Caco-2 (cell line): Measurements from ENCODE around the gene CITED4. TPM values are rescaled to one million over a fixed set of nuclear protein-coding genes. Genes with fewer than 3 reads are reported as not detected.

Experiments used
- BruUV-seq: library from RNA; stranded (reverse); fragments of 400-500 nt; replicated peaks from 2 replicates; lab custom pipeline; 2021; lab: Mats Ljungman, UMichigan
- CTCF ChIA-PET: fragments of 300-600 bp; sonication (Branson Sonifier 250); formaldehyde crosslinking; loops from one replicate; lab custom pipeline; 2022; ENCODE audit warnings: antibody characterized with exemption; lab: Charles Lee
- POLR2A ChIA-PET: fragments of 300-600 bp; sonication (Branson Sonifier 250); formaldehyde crosslinking; loops from one replicate; lab custom pipeline; 2022; ENCODE audit warnings: antibody characterized with exemption; lab: Charles Lee
- DNase-seq, 2 experiments: peaks; one replicate each; pipeline versions ENCODE4 v3.0.0 to v3.0.0-alpha.2; 2020 to 2022
- H3K27me3 ChIP-seq: replicated peaks from 2 replicates; pipeline ENCODE4 v1.6.0; 2011; ENCODE audit warnings: low read length; ENCODE audit not compliant: control insufficient read depth, insufficient read depth
- H3K36me3 ChIP-seq: 2 replicates; pipeline ENCODE4 v1.5.1; 2011; ENCODE audit warnings: low read length; ENCODE audit not compliant: control insufficient read depth, insufficient read depth
- H3K4me1 ChIP-seq: fragments of 250-450 bp; sonication (Bioruptor Pico); 2 replicates; pipeline ENCODE4 v1.5.1; 2020; ENCODE audit warnings: mild to moderate bottlenecking
- H3K4me3 ChIP-seq: 2 replicates; pipeline ENCODE4 v1.5.1; 2011; ENCODE audit warnings: low read depth, mild to moderate bottlenecking, control low read depth, low read length
- H3K9me3 ChIP-seq: fragments of 250-450 bp; sonication (Bioruptor Pico); 2 replicates; pipeline ENCODE4 v1.5.1; 2020; ENCODE audit warnings: mild to moderate bottlenecking, moderate library complexity
- H3K27ac Mint-ChIP-seq: one replicate; pipeline ENCODE4 v1.8.0; 2022; ENCODE audit warnings: mixed read lengths; ENCODE audit not compliant: unreplicated experiment
- H3K27me3 Mint-ChIP-seq: one replicate; pipeline ENCODE4 v1.8.0; 2022; ENCODE audit warnings: mixed read lengths; ENCODE audit not compliant: insufficient read depth, unreplicated experiment
- H3K36me3 Mint-ChIP-seq: one replicate; pipeline ENCODE4 v1.8.0; 2022; ENCODE audit warnings: mild to moderate bottlenecking, mixed read lengths; ENCODE audit not compliant: insufficient read depth, unreplicated experiment
- H3K4me1 Mint-ChIP-seq: one replicate; pipeline ENCODE4 v1.8.0; 2022; ENCODE audit warnings: low read depth, mixed read lengths; ENCODE audit not compliant: unreplicated experiment
- H3K4me3 Mint-ChIP-seq: one replicate; pipeline ENCODE4 v1.8.0; 2022; ENCODE audit warnings: mild to moderate bottlenecking, moderate library complexity, mixed read lengths; ENCODE audit not compliant: unreplicated experiment
- H3K9me3 Mint-ChIP-seq: one replicate; pipeline ENCODE4 v1.8.0; 2022; ENCODE audit warnings: mixed read lengths; ENCODE audit not compliant: unreplicated experiment
- CTCF ChIP-seq, 2 experiments: fragments of 200-600 bp in 1 of 2; IDR thresholded peaks; 1 replicate in 1 of 2; 2 replicates in 1 of 2; pipeline versions ENCODE4 v1.5.1 to v1.8.0; 2011 to 2022; ENCODE audit warnings: antibody characterized with exemption in 1 of 2, control low read depth in 1 of 2, inconsistent platforms in 1 of 2, low read depth in 1 of 2, low read length in 1 of 2, mild to moderate bottlenecking in 1 of 2, moderate library complexity in 1 of 2; ENCODE audit not compliant: insufficient read depth in 1 of 2, severe bottlenecking in 1 of 2, unreplicated experiment in 1 of 2
- intact Hi-C: fragments of 100-400 bp; cut with micrococcal nuclease; formaldehyde crosslinking; loops from one replicate; pipeline ENCODE4 v1.10.0; 2022; ENCODE audit not compliant: unreplicated experiment
- total RNA-seq: library from RNA; stranded (reverse); gene quantifications from 2 replicates; pipeline ENCODE4 v1.2.3, GENCODE V29; 2022

Gene CITED4
- total RNA-seq, 1 experiment from 2014 or later, result 19.5 TPM

GRCh38 chr1:40905061-40905460 is 42.9 kb upstream of the CITED4 start:
- no peak overlapping the region for H3K27ac Mint-ChIP-seq
- H3K36me3 ChIP-seq, result no peaks in the 10 kb centered on the region
- TF ChIP-seq CTCF (IDR thresholded peaks at IDR 0.05; ENCODE audit: insufficient read depth in 1 of 2, low read depth in 1 of 2, low read length in 1 of 2, severe bottlenecking in 1 of 2, unreplicated experiment in 1 of 2), result no peak
- ChIA-PET CTCF (no interaction called here), POLR2A (no interaction called here)
- no peak for DNase-seq
- peaks cover 2% of the 10 kb centered on the region for H3K4me1 ChIP-seq
- H3K4me3 ChIP-seq, result no peak overlapping the region
- no peaks in the 10 kb centered on the region for H3K9me3 ChIP-seq
- no peak overlapping the region for H3K4me3 Mint-ChIP-seq
- intact Hi-C loops, result no loop called here
- no peaks in the 10 kb centered on the region for H3K36me3 Mint-ChIP-seq
- peaks cover 6% of the 10 kb centered on the region for H3K4me1 Mint-ChIP-seq
- no peaks in the 10 kb centered on the region for H3K27me3 ChIP-seq
- no peaks in the 10 kb centered on the region for H3K27me3 Mint-ChIP-seq
- no TSS peak for BruUV-seq
- H3K9me3 Mint-ChIP-seq, result no peaks in the 10 kb centered on the region

GRCh38 chr1:40903106-40903505 is 40.9 kb upstream of the CITED4 start:
- no peaks in the 10 kb centered on the region for H3K36me3 Mint-ChIP-seq
- Histone ChIP-seq H3K36me3 (no peaks in the 10 kb centered on the region), H3K27me3 (no peaks in the 10 kb centered on the region), H3K9me3 (no peaks in the 10 kb centered on the region), H3K4me3 (no peak overlapping the region), H3K4me1 (peaks cover 22% of the 10 kb centered on the region)
- no peak overlapping the region for H3K4me3 Mint-ChIP-seq
- POLR2A ChIA-PET, result no interaction called here
- H3K27ac Mint-ChIP-seq, result no peak overlapping the region
- no peak for TF ChIP-seq CTCF (IDR thresholded peaks at IDR 0.05; ENCODE audit: insufficient read depth in 1 of 2, low read depth in 1 of 2, low read length in 1 of 2, severe bottlenecking in 1 of 2, unreplicated experiment in 1 of 2)
- H3K4me1 Mint-ChIP-seq, result peaks cover 6% of the 10 kb centered on the region
- DNase-seq, result no peak
- no peaks in the 10 kb centered on the region for H3K9me3 Mint-ChIP-seq
- no peaks in the 10 kb centered on the region for H3K27me3 Mint-ChIP-seq
- BruUV-seq, result no TSS peak
- intact Hi-C loops, result no loop called here
- CTCF ChIA-PET, result no interaction called here

GRCh38 chr1:40901886-40902852 is 40.0 kb upstream of the CITED4 start:
- H3K36me3 Mint-ChIP-seq, result no peaks in the 10 kb centered on the region
- no peaks in the 10 kb centered on the region for H3K9me3 Mint-ChIP-seq
- TF ChIP-seq CTCF (IDR thresholded peaks at IDR 0.05; ENCODE audit: insufficient read depth in 1 of 2, low read depth in 1 of 2, low read length in 1 of 2, severe bottlenecking in 1 of 2, unreplicated experiment in 1 of 2), result no peak
- DNase-seq, result no peak
- ChIA-PET POLR2A (no interaction called here), CTCF (no interaction called here)
- no TSS peak for BruUV-seq
- Histone ChIP-seq H3K36me3 (no peaks in the 10 kb centered on the region), H3K9me3 (no peaks in the 10 kb centered on the region), H3K4me3 (no peak overlapping the region), H3K4me1 (peaks cover 26% of the 10 kb centered on the region), H3K27me3 (no peaks in the 10 kb centered on the region)
- H3K4me3 Mint-ChIP-seq, result no peak overlapping the region
- H3K4me1 Mint-ChIP-seq, result peaks cover 13% of the 10 kb centered on the region
- intact Hi-C loops, result no loop called here
- no peaks in the 10 kb centered on the region for H3K27me3 Mint-ChIP-seq
- H3K27ac Mint-ChIP-seq, result peak overlapping the region; percentile 42
